ENCODE data around the gene MYO7B.

Gene MYO7B

GRCh38 chr2:127535422-127535901 is at the start of gene MYO7B:
Gene MYO7B, plus strand, starts transcription at chr2:127535683. Its CDS starts 24,040 bp downstream, at chr2:127559723.
- no peak for DNase-seq (ENCODE audit: low read depth)

- no peak for DNase-seq (ENCODE audit: low read depth)
Measured at GRCh38 chr2:127485694-127486071, 49.8 kb upstream of the MYO7B start.

- no peak for DNase-seq (ENCODE audit: low read depth)
Measured at GRCh38 chr2:127486247-127487058, 49.0 kb upstream of the MYO7B start.

GRCh38 chr2:127490283-127490682 is 45.2 kb upstream of the MYO7B start:
- DNase-seq (ENCODE audit: low read depth) = no peak

- no peak for DNase-seq (ENCODE audit: low read depth)
Measured at GRCh38 chr2:127498386-127498785, 37.1 kb upstream of the MYO7B start.

GRCh38 chr2:127503491-127503890 is 32.0 kb upstream of the MYO7B start:
- no peak for DNase-seq (ENCODE audit: low read depth)

- DNase-seq (ENCODE audit: low read depth) = no peak
Measured at GRCh38 chr2:127504552-127505430, 30.7 kb upstream of the MYO7B start.

- DNase-seq (ENCODE audit: low read depth) = no peak
Measured at GRCh38 chr2:127506510-127506909, 29.0 kb upstream of the MYO7B start.

GRCh38 chr2:127508023-127508630 is 27.4 kb upstream of the MYO7B start:
- DNase-seq (ENCODE audit: low read depth) = no peak

- DNase-seq (ENCODE audit: low read depth) = no peak
Measured at GRCh38 chr2:127508631-127509034, 26.9 kb upstream of the MYO7B start.

- DNase-seq (ENCODE audit: low read depth) = no peak
Measured at GRCh38 chr2:127510073-127510472, 25.4 kb upstream of the MYO7B start.

- no peak for DNase-seq (ENCODE audit: low read depth)
Measured at GRCh38 chr2:127511090-127511695, 24.3 kb upstream of the MYO7B start.

GRCh38 chr2:127511917-127512316 is 23.6 kb upstream of the MYO7B start:
- no peak for DNase-seq (ENCODE audit: low read depth)

- no peak for DNase-seq (ENCODE audit: low read depth)
Measured at GRCh38 chr2:127512362-127512761, 23.1 kb upstream of the MYO7B start.

GRCh38 chr2:127514076-127514475 is 21.4 kb upstream of the MYO7B start:
- DNase-seq (ENCODE audit: low read depth) = no peak

- DNase-seq (ENCODE audit: low read depth) = no peak
Measured at GRCh38 chr2:127514485-127514884, 21.0 kb upstream of the MYO7B start.

GRCh38 chr2:127515383-127515915 is 20.0 kb upstream of the MYO7B start:
- DNase-seq (ENCODE audit: low read depth) = no peak

- no peak for DNase-seq (ENCODE audit: low read depth)
Measured at GRCh38 chr2:127516041-127516762, 19.3 kb upstream of the MYO7B start.

GRCh38 chr2:127517465-127517864 is 18.0 kb upstream of the MYO7B start:
- no peak for DNase-seq (ENCODE audit: low read depth)

- no peak for DNase-seq (ENCODE audit: low read depth)
Measured at GRCh38 chr2:127520424-127520823, 15.1 kb upstream of the MYO7B start.

- no peak for DNase-seq (ENCODE audit: low read depth)
Measured at GRCh38 chr2:127523269-127523939, 12.1 kb upstream of the MYO7B start.
